ENCODE data around the gene NMRK2.
"Not testable (repeated sequence)": the region's sequence is repeated elsewhere in the genome, so short reads cannot be mapped to it uniquely, and the experiment has no call there.

The NMRK2 gene

DNA sequence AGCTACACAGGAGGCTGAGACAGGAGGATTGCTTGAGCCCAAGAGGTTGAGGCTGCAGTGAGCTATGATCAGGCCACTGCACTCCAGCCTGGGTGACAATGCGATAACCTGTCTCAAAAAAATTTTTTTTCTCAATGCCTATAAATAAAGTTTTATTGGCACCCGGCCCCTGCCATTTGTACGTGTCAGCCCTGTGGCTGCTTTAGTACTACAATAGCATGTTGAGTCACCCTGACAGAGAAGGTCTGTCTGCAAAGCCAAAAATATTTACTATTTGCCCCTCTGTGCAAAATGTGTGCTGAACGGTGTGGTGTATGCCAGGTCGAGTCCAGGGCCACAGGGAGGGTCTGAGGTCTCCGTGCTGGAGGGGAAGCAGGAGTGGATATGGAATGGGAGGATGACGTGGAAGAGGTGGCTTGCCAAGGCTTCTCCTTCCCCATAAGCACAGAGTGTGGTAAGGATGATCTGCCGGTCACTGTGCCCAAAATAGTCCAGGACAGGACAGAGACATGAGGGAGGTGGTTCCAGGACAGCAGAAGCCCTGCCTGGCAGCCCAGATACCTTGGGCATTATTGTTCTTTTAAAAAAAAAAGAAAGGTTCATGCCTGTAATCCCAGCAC lies 10.0 kb downstream of the NMRK2 start:
- FAIRE-seq (no peak), DNase-seq (ENCODE audit: insufficient read length, low spot score) (no peak)
- TF ChIP-seq, protein P1, sequence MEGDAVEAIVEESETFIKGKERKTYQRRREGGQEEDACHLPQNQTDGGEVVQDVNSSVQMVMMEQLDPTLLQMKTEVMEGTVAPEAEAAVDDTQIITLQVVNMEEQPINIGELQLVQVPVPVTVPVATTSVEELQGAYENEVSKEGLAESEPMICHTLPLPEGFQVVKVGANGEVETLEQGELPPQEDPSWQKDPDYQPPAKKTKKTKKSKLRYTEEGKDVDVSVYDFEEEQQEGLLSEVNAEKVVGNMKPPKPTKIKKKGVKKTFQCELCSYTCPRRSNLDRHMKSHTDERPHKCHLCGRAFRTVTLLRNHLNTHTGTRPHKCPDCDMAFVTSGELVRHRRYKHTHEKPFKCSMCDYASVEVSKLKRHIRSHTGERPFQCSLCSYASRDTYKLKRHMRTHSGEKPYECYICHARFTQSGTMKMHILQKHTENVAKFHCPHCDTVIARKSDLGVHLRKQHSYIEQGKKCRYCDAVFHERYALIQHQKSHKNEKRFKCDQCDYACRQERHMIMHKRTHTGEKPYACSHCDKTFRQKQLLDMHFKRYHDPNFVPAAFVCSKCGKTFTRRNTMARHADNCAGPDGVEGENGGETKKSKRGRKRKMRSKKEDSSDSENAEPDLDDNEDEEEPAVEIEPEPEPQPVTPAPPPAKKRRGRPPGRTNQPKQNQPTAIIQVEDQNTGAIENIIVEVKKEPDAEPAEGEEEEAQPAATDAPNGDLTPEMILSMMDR (IDR thresholded peaks at IDR 0.05; ENCODE audit: insufficient read depth, missing control alignments): no peak

DNA sequence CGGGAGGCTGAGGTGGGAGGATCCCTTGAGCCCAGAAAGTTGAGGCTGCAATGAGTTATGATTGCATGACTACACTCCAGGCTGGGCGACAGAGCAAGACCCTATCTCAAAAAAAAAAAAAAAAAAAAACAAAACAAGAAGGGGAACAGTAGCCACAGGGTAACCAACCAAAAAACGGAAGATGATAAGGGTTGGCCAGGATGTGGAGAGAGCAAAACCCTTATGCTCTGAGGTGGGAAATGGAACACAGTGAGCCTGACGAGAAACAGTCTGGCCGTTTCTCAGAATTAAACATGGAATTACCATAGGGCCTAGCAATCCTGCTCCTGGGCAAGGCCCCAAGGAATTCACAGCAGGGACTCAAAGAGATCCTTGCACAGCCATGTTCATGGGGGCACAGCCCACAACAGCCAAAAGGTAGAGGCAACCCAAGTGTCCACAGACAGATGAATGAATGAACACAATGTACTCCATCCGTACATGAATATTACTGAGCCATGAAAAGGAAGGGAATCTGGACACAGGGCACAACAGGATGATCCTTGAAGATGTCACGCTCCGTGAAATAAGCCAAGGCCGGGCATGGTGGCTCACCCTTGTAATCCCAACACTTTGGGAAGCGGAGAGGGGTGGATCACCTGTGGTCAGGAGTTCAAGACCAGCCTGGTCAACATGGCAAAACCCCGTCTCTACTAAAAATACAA lies 11.3 kb downstream of the NMRK2 start:
- TF ChIP-seq, protein P1 (IDR thresholded peaks at IDR 0.05; ENCODE audit: insufficient read depth, missing control alignments): no peak
- DNase-seq (ENCODE audit: insufficient read length, low spot score) (no peak), FAIRE-seq (no peak)

DNA sequence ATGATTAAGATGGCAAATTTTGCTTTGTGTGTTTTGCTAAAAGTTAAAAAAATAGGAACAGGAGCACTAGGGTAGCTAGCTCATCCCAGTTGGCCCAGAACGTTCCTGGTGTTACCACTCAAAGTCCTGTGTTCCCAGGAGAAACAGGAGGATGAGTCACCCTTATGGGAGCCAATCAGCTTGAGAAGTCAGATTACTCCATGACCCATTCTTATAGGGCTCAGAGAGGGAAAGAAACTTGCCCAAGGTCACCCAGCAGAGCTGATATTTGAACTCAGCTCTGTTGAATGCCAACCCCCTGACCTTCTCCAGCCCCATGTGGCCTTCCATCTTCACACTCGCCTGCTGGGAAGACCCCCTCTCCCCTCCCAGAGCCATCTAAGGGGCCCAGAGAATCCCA lies 13.0 kb downstream of the NMRK2 start:
- TF ChIP-seq, protein P1 (IDR thresholded peaks at IDR 0.05; ENCODE audit: insufficient read depth, missing control alignments): no peak
- DNase-seq (ENCODE audit: insufficient read length, low spot score): no peak
- FAIRE-seq: no peak

DNA sequence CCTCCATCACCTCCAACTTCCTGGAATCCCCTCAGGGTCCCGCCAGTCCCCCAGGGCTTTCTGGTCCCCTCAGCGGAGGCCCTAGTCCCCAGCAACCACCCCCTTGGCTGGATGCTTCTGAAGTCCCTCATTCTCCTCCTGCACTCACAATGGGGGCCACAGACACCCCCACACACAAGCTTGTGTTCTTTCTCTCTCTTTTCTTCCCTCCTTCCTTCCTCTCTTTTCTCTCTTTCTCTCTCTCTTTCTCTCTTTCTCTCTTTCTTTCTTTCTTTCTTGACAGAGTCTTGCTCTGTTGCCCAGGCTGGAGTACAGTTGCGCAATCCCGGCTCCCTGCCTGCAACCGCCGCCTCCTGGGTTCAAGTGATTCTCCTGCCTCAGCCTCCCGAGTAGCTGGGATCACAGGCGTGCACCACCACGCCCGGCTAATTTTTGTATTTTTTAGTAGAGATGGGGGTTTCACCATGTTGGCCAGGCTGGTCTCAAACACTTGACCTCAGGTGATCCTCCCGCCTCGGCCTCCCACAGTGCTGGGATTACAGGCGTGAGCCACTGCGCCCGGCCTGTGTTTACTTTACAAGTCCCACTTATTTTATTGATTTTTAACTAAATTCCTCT lies 14.6 kb downstream of the NMRK2 start:
- not testable (repeated sequence) for DNase-seq (ENCODE audit: insufficient read length, low spot score); FAIRE-seq

DNA sequence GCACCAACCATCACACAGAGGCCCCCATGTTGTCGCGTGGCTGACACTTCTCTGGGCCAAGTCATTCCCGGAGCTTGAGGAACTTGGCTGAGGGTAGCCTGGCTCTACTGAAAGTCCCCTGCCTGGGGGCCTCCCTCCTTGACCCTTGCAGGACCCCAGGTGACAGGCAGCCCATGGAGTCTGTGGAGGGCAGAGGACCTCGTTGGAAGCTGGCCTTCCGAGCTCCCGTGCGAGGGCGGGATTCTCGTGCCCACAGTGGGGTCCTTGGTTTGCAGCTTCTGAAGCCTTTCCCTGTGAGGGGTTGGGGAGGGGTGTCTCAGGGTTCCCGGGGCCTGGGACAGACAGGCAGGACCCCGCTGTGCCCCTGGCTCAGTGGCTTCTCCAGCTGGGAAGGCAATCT lies 16.4 kb downstream of the NMRK2 start:
- TF ChIP-seq, protein P1 (IDR thresholded peaks at IDR 0.05; ENCODE audit: insufficient read depth, missing control alignments): no peak
- FAIRE-seq (no peak), DNase-seq (ENCODE audit: insufficient read length, low spot score) (no peak)

DNA sequence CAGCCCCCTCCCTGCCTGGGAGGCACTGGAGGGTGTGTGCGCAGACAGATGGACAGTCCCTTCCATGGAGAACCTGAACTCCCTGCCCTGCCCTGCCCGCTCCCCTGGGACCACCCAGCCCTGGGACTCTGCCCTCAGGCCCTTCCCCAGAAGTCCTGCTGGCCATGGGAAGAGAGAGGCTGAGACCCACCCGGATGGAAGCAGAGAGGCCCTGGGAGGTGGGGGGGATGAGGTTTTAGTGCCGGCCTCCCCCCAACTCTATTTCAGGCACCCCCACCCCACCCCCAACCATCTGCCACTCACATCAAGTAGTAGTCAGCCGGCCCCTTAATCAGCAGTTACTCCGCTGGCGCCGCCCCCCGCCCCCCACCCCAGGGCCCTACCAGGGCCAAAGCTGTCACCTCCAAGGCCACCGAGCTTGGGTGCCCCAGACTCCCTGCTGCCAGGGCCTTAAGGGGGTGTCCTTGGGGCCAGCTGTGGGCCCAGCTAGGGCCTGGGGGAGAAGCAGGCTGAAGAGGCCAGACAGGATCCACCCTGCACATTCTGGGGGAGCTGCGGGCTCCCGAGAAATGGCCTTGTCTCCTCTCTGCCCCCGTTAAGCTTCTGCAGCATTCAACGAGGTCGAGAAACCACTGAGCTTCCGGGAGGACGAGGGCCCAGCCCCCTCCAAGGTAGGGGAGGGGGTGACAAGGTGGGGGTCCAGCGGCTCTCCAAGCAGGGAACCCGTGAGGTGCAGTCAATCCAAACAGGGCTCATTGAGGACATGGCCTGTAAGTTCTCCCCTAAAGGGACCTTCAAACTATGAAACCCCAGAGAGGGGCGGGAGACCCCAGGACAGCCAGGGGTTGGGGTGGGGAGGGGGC lies 17.4 kb downstream of the NMRK2 start:
- no peak for FAIRE-seq
- TF ChIP-seq, protein P1 (IDR thresholded peaks at IDR 0.05; ENCODE audit: insufficient read depth, missing control alignments): no peak
- DNase-seq (ENCODE audit: insufficient read length, low spot score): no peak
